GM12878 (cell line): ENCODE measurements around the gene TET3. TPM values are rescaled to one million over a fixed set of nuclear protein-coding genes. Genes with fewer than 3 reads are reported as not detected.

Experiments
- ATAC-seq: fragments of 200-7000 bp; cut with Tn5 transposase; 3 replicates; pipeline ENCODE4 v1.9.1; 2020; ENCODE audit warnings: mild to moderate bottlenecking, moderate library complexity
- BruUV-seq: library from RNA; stranded (reverse); fragments of 400-500 nt; replicated peaks from 2 replicates; lab custom pipeline; 2021; lab: Mats Ljungman, UMichigan
- CTCF ChIA-PET: fragments of 300-600 bp; sonication (Branson Sonifier 250); formaldehyde crosslinking; extraction: SDS; loops from one replicate; lab custom pipeline; 2021; ENCODE audit warnings: inconsistent platforms; lab: Yijun Ruan, JAX
- POLR2A ChIA-PET: fragments of 350-600 bp; formaldehyde crosslinking; extraction: SDS; loops from one replicate; lab custom pipeline; 2021; ENCODE audit warnings: inconsistent platforms; lab: Charles Lee
- RAD21 ChIA-PET: fragments of 300-600 bp; sonication (Branson Sonifier 250); formaldehyde crosslinking; loops from one replicate; lab custom pipeline; 2023; ENCODE audit warnings: antibody characterized with exemption; ENCODE audit not compliant: unreplicated experiment; lab: Charles Lee
- SMC1A ChIA-PET: fragments of 300-600 bp; sonication (Branson Sonifier 250); formaldehyde crosslinking; loops from one replicate; lab custom pipeline; 2023; ENCODE audit not compliant: unreplicated experiment, uncharacterized antibody; lab: Charles Lee
- DNase-seq: peaks from one replicate; pipeline ENCODE4 v3.0.0-alpha.2; 2011; ENCODE audit warnings: low read depth, low spot score
- FAIRE-seq: peaks from 3 replicates; lab custom pipeline; 2011; peaks lifted over from hg19 to GRCh38; lab: Jason Lieb, UNC
- H2AFZ ChIP-seq: 2 replicates; pipeline ENCODE4 v1.6.0; 2011; ENCODE audit warnings: low read depth, low read length, control low read depth; ENCODE audit not compliant: control insufficient read depth
- H3K27ac ChIP-seq: 2 replicates; pipeline ENCODE4 v1.5.1; 2011; ENCODE audit warnings: control low read depth; ENCODE audit not compliant: control insufficient read depth, insufficient read depth
- H3K27me3 ChIP-seq, 2 experiments: replicated peaks in 1 of 2; 2 replicates each; pipeline versions ENCODE4 v1.6.0 to v1.6.1; 2011; ENCODE audit warnings: low read length in 1 of 2; ENCODE audit not compliant: control insufficient read depth in 2 of 2, insufficient read depth in 2 of 2
- H3K36me3 ChIP-seq, 2 experiments: 2 replicates each; pipeline ENCODE4 v1.5.1; 2011; ENCODE audit warnings: low read length in 1 of 2; ENCODE audit not compliant: control insufficient read depth in 2 of 2, insufficient read depth in 2 of 2
- H3K4me1 ChIP-seq: 2 replicates; pipeline ENCODE4 v1.6.1; 2011; ENCODE audit warnings: mild to moderate bottlenecking, low read length, moderate library complexity, mixed read lengths; ENCODE audit not compliant: control insufficient read depth, insufficient read depth
- H3K4me2 ChIP-seq: 2 replicates; pipeline ENCODE4 v1.6.0; 2011; ENCODE audit warnings: control low read depth; ENCODE audit not compliant: control insufficient read depth, insufficient read depth
- H3K4me3 ChIP-seq: fragments of 200-600 bp; sonication (generic); 2 replicates; pipeline ENCODE4 v1.5.1; 2016
- H3K79me2 ChIP-seq: 2 replicates; pipeline ENCODE4 v1.6.0; 2011; ENCODE audit warnings: low read length; ENCODE audit not compliant: control insufficient read depth, insufficient read depth
- H3K9ac ChIP-seq: 2 replicates; pipeline ENCODE4 v1.8.0; 2011; ENCODE audit warnings: low read length, control low read depth, mixed read lengths; ENCODE audit not compliant: control insufficient read depth, insufficient read depth
- H3K9me3 ChIP-seq: replicated peaks from 3 replicates; pipeline ENCODE4 v1.5.1; 2011; ENCODE audit warnings: mild to moderate bottlenecking, low read length; ENCODE audit not compliant: control insufficient read depth, insufficient read depth
- H4K20me1 ChIP-seq: 2 replicates; pipeline ENCODE4 v1.6.0; 2011; ENCODE audit not compliant: control insufficient read depth, insufficient read depth
- CHD4 ChIP-seq: fragments of 200-600 bp; sonication (generic); IDR thresholded peaks from 2 replicates; pipeline ENCODE4 v1.6.1; 2016; ENCODE audit warnings: mild to moderate bottlenecking
- HDGF ChIP-seq: fragments of 450-650 bp; IDR thresholded peaks from 2 replicates; pipeline ENCODE4 v1.6.1; 2016; ENCODE audit warnings: antibody characterized with exemption
- MEF2A ChIP-seq: IDR thresholded peaks from 2 replicates; pipeline ENCODE4 v1.6.1; 2011; ENCODE audit warnings: low read depth, mild to moderate bottlenecking, low read length, moderate library complexity; ENCODE audit not compliant: insufficient read depth
- SMARCA5 ChIP-seq: fragments of 450-650 bp; IDR thresholded peaks from 2 replicates; pipeline ENCODE4 v1.6.1; 2017; ENCODE audit warnings: mild to moderate bottlenecking
- SUZ12 ChIP-seq: fragments of 200-600 bp; sonication (generic); IDR thresholded peaks from one replicate; pipeline ENCODE4 v1.6.1; 2018; ENCODE audit warnings: antibody characterized with exemption, mild to moderate bottlenecking; ENCODE audit not compliant: unreplicated experiment
- TCF3 ChIP-seq: IDR thresholded peaks from 2 replicates; pipeline ENCODE4 v1.6.1; 2012; ENCODE audit warnings: low read depth, mild to moderate bottlenecking, low read length, borderline replicate concordance; ENCODE audit not compliant: insufficient read depth
- ZNF217 ChIP-seq: fragments of 450-650 bp; IDR thresholded peaks from 2 replicates; pipeline ENCODE4 v1.6.1; 2017; ENCODE audit warnings: antibody characterized with exemption, mild to moderate bottlenecking
- WGBS: methylation state at CpG from one replicate; pipeline ENCODE4 v1.1.6; 2016; ENCODE audit warnings: low lambda C conversion rate; ENCODE audit not compliant: insufficient replicate concordance, insufficient coverage; ENCODE audit errors: missing lambda C conversion rate; 5-methylcytosine and 5-hydroxymethylcytosine counted together
- in situ Hi-C: fragments of 300-500 bp; cut with MboI; formaldehyde crosslinking; loops from 9 replicates; pipeline ENCODE4 v1.14.3; 2018; ENCODE audit warnings: mixed read lengths
- intact Hi-C: fragments of 100-400 bp; cut with micrococcal nuclease; formaldehyde crosslinking; loops from one replicate; pipeline ENCODE4 v1.14.2; 2022; ENCODE audit not compliant: unreplicated experiment
- polyA plus RNA-seq, 11 experiments: library from polyadenylated mRNA; depleted of rRNA in 4 of 11; unstranded in 6 of 11; stranded (reverse) in 5 of 11; fragments of >200 nt; fragmentation: Nextera tagmentation in 4 of 11; fragmentation: Illumina TruSeq in 1 of 11; extraction: Ambion mirVana in 4 of 11; extraction: Trizol in 1 of 11; gene quantifications; 1 replicate in 1 of 11; 2 replicates in 10 of 11; pipeline versions ENCODE4 v1.2.1 to v1.2.3, GENCODE V29; 2011 to 2016; ENCODE audit warnings: inconsistent platforms in 2 of 11, missing spikeins in 2 of 11, low read depth in 1 of 11
- total RNA-seq, 4 experiments: library from RNA; depleted of rRNA in 3 of 4; stranded (reverse); fragments of >200 nt in 3 of 4; fragmentation: Illumina TruSeq in 1 of 4; extraction: Trizol in 1 of 4; gene quantifications; 2 replicates each; pipeline versions ENCODE4 v1.2.1 to v1.2.3, GENCODE V29; 2013 to 2021
- TF ChIP-seq, protein P1 (sequence below): fragments of 450-650 bp; IDR thresholded peaks from 2 replicates; pipeline ENCODE4 v1.6.1; 2018; ENCODE audit warnings: mild to moderate bottlenecking, low read depth, moderate library complexity; ENCODE audit not compliant: partially characterized antibody
- TF ChIP-seq, protein P2 (sequence below): IDR thresholded peaks from 2 replicates; pipeline ENCODE4 v1.6.1; 2011; ENCODE audit warnings: borderline replicate concordance, low read depth, mild to moderate bottlenecking, moderate library complexity, low read length; ENCODE audit not compliant: insufficient read depth, poor library complexity, severe bottlenecking
- TF ChIP-seq, protein P3 (sequence below): IDR thresholded peaks from 2 replicates; pipeline ENCODE4 v1.6.1; 2012; ENCODE audit warnings: low read length, inconsistent platforms
- TF ChIP-seq, protein P4 (sequence below): fragments of 450-650 bp; IDR thresholded peaks from 2 replicates; pipeline ENCODE4 v1.6.1; 2016; ENCODE audit warnings: mild to moderate bottlenecking
- TF ChIP-seq, protein P5 (sequence below): fragments of 450-650 bp; formaldehyde crosslinking; IDR thresholded peaks from 2 replicates; pipeline ENCODE4 v1.5.0; 2022; ENCODE audit warnings: mild to moderate bottlenecking, missing genetic modification characterization

The TET3 gene
- total and polyA plus RNA-seq, 10 of the 15 experiments (the other 5 are each of a cell fraction or from before 2014, with no cell fraction given): 0.77 to 25.9 (median 8.5) TPM

DNA sequence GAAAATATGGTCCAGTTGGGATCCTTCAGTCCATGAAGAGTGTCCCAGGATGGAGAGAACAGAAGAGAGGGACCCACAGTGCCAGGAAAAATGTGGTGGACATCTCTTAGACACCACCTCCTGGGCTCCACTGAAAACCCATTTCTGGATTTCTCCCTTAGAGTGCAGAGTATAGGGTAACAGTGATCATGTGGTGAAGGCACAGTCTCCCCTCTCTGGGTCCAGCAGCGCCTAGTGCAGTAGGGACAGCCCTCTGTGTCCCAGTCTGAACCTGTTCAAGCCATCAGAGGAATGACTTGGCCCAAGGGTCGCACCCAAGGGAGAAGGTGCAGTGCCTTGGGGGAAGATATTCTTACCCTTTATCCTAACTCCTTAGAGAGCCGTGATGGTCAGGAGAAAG, 30.1 kb downstream of the TET3 start:
- RAD21 ChIA-PET: interaction anchor here (1.4 kb wide), 1 partner anchor 192 kb away, joined by 3 read pairs; no protein-coding TSS in a partner anchor
- H3K27me3 ChIP-seq: no peaks in the 10 kb centered on the region
- in situ Hi-C loops (no loop called here), intact Hi-C loops (no loop called here)
- no peaks in the 10 kb centered on the region for H4K20me1 ChIP-seq
- H3K36me3 ChIP-seq: peaks cover 8 to 13% of the 10 kb centered on the region in 2 experiments
- H3K9ac ChIP-seq: no peak overlapping the region
- no peak for ATAC-seq
- FAIRE-seq: no peak
- CTCF ChIA-PET: interaction anchor here (0.9 to 2.1 kb wide), 3 partner anchors 27 to 107 kb away, joined by 3 to 6 read pairs (median 5); no protein-coding TSS in a partner anchor
- no TSS peak for BruUV-seq
- 92% methylated on average over 3 of the region's 3 CpGs for WGBS
- DNase-seq: no peak
- POLR2A ChIA-PET: interaction anchor here (0.8 to 1.5 kb wide), 3 partner anchors 11 to 25 kb away, joined by 3 to 6 read pairs (median 3); no protein-coding TSS in a partner anchor
- H3K9me3 ChIP-seq: no peaks in the 10 kb centered on the region
- H3K4me1 ChIP-seq: peaks cover 9% of the 10 kb centered on the region
- H3K4me2 ChIP-seq: no peak overlapping the region
- no peak overlapping the region for H2AFZ ChIP-seq
- H3K27ac ChIP-seq: no peak overlapping the region
- H3K79me2 ChIP-seq: peaks cover 77% of the 10 kb centered on the region
- SMC1A ChIA-PET: interaction anchor here (1.2 to 1.6 kb wide), 3 partner anchors 12 to 37 kb away, joined by 4 to 6 read pairs (median 5); no protein-coding TSS in a partner anchor
- H3K4me3 ChIP-seq: no peak overlapping the region
- TF ChIP-seq TCF3: no peak
- TF ChIP-seq CHD4: no peak
- TF ChIP-seq, protein P1, sequence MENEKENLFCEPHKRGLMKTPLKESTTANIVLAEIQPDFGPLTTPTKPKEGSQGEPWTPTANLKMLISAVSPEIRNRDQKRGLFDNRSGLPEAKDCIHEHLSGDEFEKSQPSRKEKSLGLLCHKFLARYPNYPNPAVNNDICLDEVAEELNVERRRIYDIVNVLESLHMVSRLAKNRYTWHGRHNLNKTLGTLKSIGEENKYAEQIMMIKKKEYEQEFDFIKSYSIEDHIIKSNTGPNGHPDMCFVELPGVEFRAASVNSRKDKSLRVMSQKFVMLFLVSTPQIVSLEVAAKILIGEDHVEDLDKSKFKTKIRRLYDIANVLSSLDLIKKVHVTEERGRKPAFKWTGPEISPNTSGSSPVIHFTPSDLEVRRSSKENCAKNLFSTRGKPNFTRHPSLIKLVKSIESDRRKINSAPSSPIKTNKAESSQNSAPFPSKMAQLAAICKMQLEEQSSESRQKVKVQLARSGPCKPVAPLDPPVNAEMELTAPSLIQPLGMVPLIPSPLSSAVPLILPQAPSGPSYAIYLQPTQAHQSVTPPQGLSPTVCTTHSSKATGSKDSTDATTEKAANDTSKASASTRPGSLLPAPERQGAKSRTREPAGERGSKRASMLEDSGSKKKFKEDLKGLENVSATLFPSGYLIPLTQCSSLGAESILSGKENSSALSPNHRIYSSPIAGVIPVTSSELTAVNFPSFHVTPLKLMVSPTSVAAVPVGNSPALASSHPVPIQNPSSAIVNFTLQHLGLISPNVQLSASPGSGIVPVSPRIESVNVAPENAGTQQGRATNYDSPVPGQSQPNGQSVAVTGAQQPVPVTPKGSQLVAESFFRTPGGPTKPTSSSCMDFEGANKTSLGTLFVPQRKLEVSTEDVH: no peak
- TF ChIP-seq SUZ12: no peak
- TF ChIP-seq, protein P2, sequence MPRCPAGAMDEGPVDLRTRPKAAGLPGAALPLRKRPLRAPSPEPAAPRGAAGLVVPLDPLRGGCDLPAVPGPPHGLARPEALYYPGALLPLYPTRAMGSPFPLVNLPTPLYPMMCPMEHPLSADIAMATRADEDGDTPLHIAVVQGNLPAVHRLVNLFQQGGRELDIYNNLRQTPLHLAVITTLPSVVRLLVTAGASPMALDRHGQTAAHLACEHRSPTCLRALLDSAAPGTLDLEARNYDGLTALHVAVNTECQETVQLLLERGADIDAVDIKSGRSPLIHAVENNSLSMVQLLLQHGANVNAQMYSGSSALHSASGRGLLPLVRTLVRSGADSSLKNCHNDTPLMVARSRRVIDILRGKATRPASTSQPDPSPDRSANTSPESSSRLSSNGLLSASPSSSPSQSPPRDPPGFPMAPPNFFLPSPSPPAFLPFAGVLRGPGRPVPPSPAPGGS: no peak
- TF ChIP-seq, protein P3, sequence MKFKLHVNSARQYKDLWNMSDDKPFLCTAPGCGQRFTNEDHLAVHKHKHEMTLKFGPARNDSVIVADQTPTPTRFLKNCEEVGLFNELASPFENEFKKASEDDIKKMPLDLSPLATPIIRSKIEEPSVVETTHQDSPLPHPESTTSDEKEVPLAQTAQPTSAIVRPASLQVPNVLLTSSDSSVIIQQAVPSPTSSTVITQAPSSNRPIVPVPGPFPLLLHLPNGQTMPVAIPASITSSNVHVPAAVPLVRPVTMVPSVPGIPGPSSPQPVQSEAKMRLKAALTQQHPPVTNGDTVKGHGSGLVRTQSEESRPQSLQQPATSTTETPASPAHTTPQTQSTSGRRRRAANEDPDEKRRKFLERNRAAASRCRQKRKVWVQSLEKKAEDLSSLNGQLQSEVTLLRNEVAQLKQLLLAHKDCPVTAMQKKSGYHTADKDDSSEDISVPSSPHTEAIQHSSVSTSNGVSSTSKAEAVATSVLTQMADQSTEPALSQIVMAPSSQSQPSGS: no peak
- TF ChIP-seq SMARCA5: no peak
- TF ChIP-seq, protein P4, sequence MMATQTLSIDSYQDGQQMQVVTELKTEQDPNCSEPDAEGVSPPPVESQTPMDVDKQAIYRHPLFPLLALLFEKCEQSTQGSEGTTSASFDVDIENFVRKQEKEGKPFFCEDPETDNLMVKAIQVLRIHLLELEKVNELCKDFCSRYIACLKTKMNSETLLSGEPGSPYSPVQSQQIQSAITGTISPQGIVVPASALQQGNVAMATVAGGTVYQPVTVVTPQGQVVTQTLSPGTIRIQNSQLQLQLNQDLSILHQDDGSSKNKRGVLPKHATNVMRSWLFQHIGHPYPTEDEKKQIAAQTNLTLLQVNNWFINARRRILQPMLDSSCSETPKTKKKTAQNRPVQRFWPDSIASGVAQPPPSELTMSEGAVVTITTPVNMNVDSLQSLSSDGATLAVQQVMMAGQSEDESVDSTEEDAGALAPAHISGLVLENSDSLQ: no peak
- no peak for TF ChIP-seq HDGF
- TF ChIP-seq, protein P5, sequence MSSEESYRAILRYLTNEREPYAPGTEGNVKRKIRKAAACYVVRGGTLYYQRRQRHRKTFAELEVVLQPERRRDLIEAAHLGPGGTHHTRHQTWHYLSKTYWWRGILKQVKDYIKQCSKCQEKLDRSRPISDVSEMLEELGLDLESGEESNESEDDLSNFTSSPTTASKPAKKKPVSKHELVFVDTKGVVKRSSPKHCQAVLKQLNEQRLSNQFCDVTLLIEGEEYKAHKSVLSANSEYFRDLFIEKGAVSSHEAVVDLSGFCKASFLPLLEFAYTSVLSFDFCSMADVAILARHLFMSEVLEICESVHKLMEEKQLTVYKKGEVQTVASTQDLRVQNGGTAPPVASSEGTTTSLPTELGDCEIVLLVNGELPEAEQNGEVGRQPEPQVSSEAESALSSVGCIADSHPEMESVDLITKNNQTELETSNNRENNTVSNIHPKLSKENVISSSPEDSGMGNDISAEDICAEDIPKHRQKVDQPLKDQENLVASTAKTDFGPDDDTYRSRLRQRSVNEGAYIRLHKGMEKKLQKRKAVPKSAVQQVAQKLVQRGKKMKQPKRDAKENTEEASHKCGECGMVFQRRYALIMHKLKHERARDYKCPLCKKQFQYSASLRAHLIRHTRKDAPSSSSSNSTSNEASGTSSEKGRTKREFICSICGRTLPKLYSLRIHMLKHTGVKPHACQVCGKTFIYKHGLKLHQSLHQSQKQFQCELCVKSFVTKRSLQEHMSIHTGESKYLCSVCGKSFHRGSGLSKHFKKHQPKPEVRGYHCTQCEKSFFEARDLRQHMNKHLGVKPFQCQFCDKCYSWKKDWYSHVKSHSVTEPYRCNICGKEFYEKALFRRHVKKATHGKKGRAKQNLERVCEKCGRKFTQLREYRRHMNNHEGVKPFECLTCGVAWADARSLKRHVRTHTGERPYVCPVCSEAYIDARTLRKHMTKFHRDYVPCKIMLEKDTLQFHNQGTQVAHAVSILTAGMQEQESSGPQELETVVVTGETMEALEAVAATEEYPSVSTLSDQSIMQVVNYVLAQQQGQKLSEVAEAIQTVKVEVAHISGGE (CRISPR knock-in tag): no peak
- TF ChIP-seq MEF2A: no peak
- TF ChIP-seq ZNF217: no peak
